Upper lobe of right lung (tissue), 1 donor: ENCODE measurements around the gene CHRDL2. TPM values are rescaled to one million over a fixed set of nuclear protein-coding genes. Genes with fewer than 3 reads are reported as not detected.
A peak's percentile ranks its signal among the peaks of the same experiment; 100 is the strongest.

ENCODE experiments used
- ATAC-seq: fragments of 200-7000 bp; cut with Tn5 transposase; one replicate; pipeline ENCODE4 v1.9.1; 2020; ENCODE audit warnings: mild to moderate bottlenecking, moderate library complexity
- DNase-seq: peaks from one replicate; pipeline ENCODE4 v3.0.0-alpha.2; 2020
- H3K27ac ChIP-seq: fragments of 200-600 bp; one replicate; pipeline ENCODE4 v1.8.0; 2022
- H3K27me3 ChIP-seq: fragments of 200-600 bp; one replicate; pipeline ENCODE4 v1.8.0; 2022; ENCODE audit warnings: mild to moderate bottlenecking
- H3K36me3 ChIP-seq: fragments of 200-600 bp; one replicate; pipeline ENCODE4 v1.8.0; 2022
- H3K4me1 ChIP-seq: fragments of 200-600 bp; one replicate; pipeline ENCODE4 v1.8.0; 2022
- H3K4me3 ChIP-seq: fragments of 200-600 bp; one replicate; pipeline ENCODE4 v1.8.0; 2022; ENCODE audit warnings: mild to moderate bottlenecking
- H3K9me3 ChIP-seq: fragments of 200-600 bp; one replicate; pipeline ENCODE4 v1.8.0; 2022
- intact Hi-C: fragments of 100-400 bp; cut with DNase I; formaldehyde crosslinking; loops from one replicate; pipeline ENCODE4 v1.11.0; 2022
- total RNA-seq: library from RNA; stranded (reverse); fragmentation: NEBNext Ultra II Directional; extraction: Animal tissue kit (Norgen Biotek cat#: 25700); gene quantifications from one replicate; pipeline ENCODE4 v1.2.1, GENCODE V29; 2021
- TF ChIP-seq, protein P1 (sequence below): fragments of 200-600 bp; IDR thresholded peaks from one replicate; pipeline ENCODE4 v1.8.0; 2022; ENCODE audit warnings: antibody characterized with exemption
- donor health status: DM: no; HTN: yes; CAD: no; lungs with severe emphysema.

The CHRDL2 gene
- total RNA-seq, 1 donor from 2014 or later: 1.6 TPM

DNA sequence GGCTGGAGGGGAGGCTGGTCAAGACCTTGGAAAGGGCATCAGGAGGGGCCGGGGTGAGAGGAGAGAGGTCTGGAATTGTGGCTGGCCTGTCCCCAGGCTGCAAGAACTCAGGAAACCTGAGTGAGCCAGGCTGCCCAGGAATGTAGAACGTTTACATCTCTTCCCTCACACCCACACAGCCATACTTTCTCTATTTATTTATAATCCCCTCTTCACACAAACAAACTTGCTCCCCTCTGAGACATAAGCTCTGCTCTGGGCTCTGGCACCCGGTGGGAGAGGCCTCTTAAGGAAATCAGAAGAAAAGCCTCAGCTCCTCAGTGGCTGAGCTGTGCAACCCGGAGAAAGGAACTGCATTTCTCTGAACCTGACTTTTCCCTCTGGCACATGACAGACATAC is 5.5 kb downstream of the CHRDL2 start:
- intact Hi-C loops: no loop called here
- ATAC-seq: no peak
- Histone ChIP-seq H3K27me3 (peaks cover 10% of the 10 kb centered on the region), H3K36me3 (no peaks in the 10 kb centered on the region), H3K9me3 (no peaks in the 10 kb centered on the region), H3K4me1 (peaks cover 8% of the 10 kb centered on the region), H3K27ac (no peak overlapping the region), H3K4me3 (no peak overlapping the region)
- DNase-seq: no peak
- TF ChIP-seq, protein P1, sequence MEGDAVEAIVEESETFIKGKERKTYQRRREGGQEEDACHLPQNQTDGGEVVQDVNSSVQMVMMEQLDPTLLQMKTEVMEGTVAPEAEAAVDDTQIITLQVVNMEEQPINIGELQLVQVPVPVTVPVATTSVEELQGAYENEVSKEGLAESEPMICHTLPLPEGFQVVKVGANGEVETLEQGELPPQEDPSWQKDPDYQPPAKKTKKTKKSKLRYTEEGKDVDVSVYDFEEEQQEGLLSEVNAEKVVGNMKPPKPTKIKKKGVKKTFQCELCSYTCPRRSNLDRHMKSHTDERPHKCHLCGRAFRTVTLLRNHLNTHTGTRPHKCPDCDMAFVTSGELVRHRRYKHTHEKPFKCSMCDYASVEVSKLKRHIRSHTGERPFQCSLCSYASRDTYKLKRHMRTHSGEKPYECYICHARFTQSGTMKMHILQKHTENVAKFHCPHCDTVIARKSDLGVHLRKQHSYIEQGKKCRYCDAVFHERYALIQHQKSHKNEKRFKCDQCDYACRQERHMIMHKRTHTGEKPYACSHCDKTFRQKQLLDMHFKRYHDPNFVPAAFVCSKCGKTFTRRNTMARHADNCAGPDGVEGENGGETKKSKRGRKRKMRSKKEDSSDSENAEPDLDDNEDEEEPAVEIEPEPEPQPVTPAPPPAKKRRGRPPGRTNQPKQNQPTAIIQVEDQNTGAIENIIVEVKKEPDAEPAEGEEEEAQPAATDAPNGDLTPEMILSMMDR: no peak

DNA sequence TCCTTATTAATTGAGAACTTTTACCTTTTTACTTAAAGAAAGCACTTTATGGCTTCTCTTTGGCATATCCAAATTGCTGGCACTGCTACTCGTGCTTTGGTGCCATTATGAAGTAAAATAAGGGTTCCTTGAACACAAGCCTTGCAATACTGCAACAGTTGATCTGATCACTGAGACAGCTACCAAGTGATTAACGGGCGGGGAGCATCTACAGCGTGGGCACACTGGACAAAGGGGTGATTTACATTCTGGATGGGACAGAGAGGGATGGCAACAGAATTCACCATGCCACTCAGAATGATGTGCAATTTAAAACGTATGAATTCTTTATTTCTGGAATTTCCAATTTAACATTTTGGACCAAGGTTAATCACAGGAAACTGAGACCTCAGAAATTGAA is 7.7 kb downstream of the CHRDL2 start:
- Histone ChIP-seq H3K27ac (no peak overlapping the region), H3K4me1 (peaks cover 19% of the 10 kb centered on the region), H3K4me3 (no peak overlapping the region), H3K27me3 (peaks cover 4% of the 10 kb centered on the region), H3K9me3 (no peaks in the 10 kb centered on the region), H3K36me3 (no peaks in the 10 kb centered on the region)
- no peak for ATAC-seq
- DNase-seq: no peak
- TF ChIP-seq, protein P1: no peak
- intact Hi-C loops: no loop called here

DNA sequence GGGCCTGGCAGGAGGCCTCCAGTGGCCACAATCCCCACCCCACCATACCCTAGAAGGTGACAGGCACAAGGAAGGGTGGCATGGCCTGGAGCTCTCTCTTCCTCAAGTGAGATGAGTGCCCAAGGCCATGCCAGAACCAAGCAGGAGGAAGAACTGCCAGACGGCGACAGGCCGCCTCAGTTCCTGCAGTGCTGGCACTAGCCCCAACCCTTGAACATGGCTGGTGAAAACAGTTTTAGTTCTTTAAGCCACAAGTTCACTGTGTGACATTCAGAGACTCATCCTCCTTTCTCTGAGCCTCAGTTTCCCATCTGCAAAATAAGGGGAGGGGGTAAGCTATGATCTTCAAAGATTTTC is 9.8 kb downstream of the CHRDL2 start:
- Histone ChIP-seq H3K36me3 (no peaks in the 10 kb centered on the region), H3K9me3 (no peaks in the 10 kb centered on the region), H3K4me3 (no peak overlapping the region), H3K27ac (no peak overlapping the region), H3K4me1 (peaks cover 18% of the 10 kb centered on the region), H3K27me3 (peaks cover 4% of the 10 kb centered on the region)
- no peak for ATAC-seq
- TF ChIP-seq, protein P1: no peak
- no peak for DNase-seq
- intact Hi-C loops: no loop called here

DNA sequence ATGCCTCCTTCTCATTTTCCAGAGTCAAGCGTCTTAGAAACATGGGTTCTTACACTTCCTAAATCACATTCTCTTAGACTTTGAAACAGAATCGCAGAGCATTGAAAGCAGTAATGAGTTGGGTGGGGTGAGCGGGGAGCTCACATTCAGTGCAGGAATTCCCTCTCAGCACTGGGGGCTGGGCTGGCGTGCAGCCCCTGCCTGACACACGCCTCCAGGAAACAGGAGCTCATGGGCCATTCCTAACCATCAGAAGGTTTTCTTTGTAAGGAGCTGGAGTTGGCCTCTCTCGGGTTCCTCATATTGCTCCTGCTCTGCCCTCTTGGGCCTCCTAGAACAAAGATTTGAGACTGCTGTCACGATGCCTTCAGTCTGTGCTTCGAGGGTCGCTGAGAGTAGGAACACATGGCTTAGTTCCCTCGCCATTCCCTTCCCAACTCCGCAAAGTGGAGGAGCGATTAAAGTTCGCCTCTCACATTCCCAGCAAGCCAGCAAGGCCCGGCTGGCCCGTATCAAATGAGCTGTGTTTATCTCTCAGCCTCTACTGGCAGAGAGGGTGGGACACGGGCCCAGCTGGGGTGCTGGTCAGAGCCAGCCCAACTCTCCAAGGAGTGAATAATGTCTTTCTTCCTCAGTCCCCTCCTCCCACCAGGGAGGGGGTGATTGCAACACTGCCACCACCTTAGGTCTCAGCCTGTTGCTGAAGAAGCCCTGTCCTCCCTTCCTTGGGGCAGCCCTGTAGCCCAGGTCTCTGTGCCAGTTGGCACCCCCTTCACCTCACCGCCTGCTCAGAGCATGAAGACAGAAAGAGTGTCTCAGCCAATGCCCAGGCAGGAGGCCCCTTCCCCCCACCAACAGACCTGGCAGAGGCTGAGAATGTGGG is 10.4 kb downstream of the CHRDL2 start:
- Histone ChIP-seq H3K4me3 (no peak overlapping the region), H3K36me3 (no peaks in the 10 kb centered on the region), H3K27me3 (peaks cover 3% of the 10 kb centered on the region), H3K4me1 (peaks cover 14% of the 10 kb centered on the region), H3K9me3 (no peaks in the 10 kb centered on the region), H3K27ac (peak overlapping the region; percentile 49)
- DNase-seq (peak; percentile 76), ATAC-seq (peak; percentile 69)
- TF ChIP-seq, protein P1: no peak
- intact Hi-C loops: no loop called here

DNA sequence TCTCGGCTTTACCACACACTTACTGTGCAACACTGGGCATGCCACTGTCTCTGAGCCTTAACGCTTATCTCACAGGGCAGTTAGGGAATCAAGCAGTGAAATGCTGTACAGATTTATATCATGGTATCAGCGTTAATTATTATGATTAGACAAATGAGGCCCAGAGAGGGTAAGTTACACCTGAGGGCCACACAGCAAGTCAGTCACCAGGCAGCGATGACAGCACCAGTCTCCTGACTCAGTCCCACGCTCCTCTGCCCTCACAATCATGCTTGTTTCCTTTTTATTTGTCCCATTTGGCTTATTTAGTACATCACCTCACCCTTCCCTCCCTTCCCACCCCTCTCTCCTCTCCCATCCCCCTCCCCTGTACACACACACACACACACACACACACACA is 12.2 kb downstream of the CHRDL2 start:
- intact Hi-C loops: no loop called here
- H3K36me3 ChIP-seq: no peaks in the 10 kb centered on the region
- no peaks in the 10 kb centered on the region for H3K9me3 ChIP-seq
- ATAC-seq (no peak), DNase-seq (no peak)
- TF ChIP-seq, protein P1: no peak
- H3K4me3 ChIP-seq: no peak overlapping the region
- no peaks in the 10 kb centered on the region for H3K27me3 ChIP-seq
- H3K27ac ChIP-seq: no peak overlapping the region
- peaks cover 11% of the 10 kb centered on the region for H3K4me1 ChIP-seq
